ENCODE measurements around the gene CYP4F2. TPM values are rescaled to one million over a fixed set of nuclear protein-coding genes. Genes with fewer than 3 reads are reported as not detected.

CYP4F2 gene
- total and polyA plus RNA-seq, 2 of the 8 experiments (the other 6 are each of a cell fraction or from before 2014, with no cell fraction given) = not detected

GRCh38 chr19:15828121-15828610 lies 69.7 kb downstream of the CYP4F2 start:
- Histone ChIP-seq H3K9me3 (ENCODE audit: insufficient read depth in 2 of 2, low read depth in 1 of 2, low read length in 1 of 2) (peaks cover 61 to 88% of the 10 kb centered on the region in 2 experiments), H2AFZ (ENCODE audit: low read length) (no peak overlapping the region)
- TF ChIP-seq NANOG (IDR thresholded peaks at IDR 0.05; ENCODE audit: insufficient read depth, low read depth, low read length, poor library complexity, severe bottlenecking) (no peak), CBX8 (IDR thresholded peaks at IDR 0.05; ENCODE audit: borderline replicate concordance, low read depth, low read length) (no peak), RAD21 (IDR thresholded peaks at IDR 0.05 in 1 of 2, conservative IDR thresholded peaks at IDR 0.05 in 1 of 2; ENCODE audit: low read depth in 2 of 2, low read length in 2 of 2) (no peak), SRF (IDR thresholded peaks at IDR 0.05; ENCODE audit: low read depth, low read length) (no peak), CREB1 (IDR thresholded peaks at IDR 0.05) (no peak), RBBP5 (IDR thresholded peaks at IDR 0.05; ENCODE audit: borderline replicate concordance, low read depth, low read length) (no peak), RFX5 (IDR thresholded peaks at IDR 0.05; ENCODE audit: borderline replicate concordance, low read depth, low read length) (no peak), TCF12 (IDR thresholded peaks at IDR 0.05; ENCODE audit: low read depth, low read length) (no peak), FOSL1 (IDR thresholded peaks at IDR 0.05; ENCODE audit: insufficient read depth, low read depth, low read length) (no peak), CHD2 (IDR thresholded peaks at IDR 0.05; ENCODE audit: low read length) (no peak), CHD1 (IDR thresholded peaks at IDR 0.05; ENCODE audit: low read depth, low read length) (no peak), POU5F1 (IDR thresholded peaks at IDR 0.05; ENCODE audit: low read depth, low read length) (no peak), TAF1 (IDR thresholded peaks at IDR 0.05; ENCODE audit: low read depth, low read length) (no peak)
- TF ChIP-seq, protein P1, sequence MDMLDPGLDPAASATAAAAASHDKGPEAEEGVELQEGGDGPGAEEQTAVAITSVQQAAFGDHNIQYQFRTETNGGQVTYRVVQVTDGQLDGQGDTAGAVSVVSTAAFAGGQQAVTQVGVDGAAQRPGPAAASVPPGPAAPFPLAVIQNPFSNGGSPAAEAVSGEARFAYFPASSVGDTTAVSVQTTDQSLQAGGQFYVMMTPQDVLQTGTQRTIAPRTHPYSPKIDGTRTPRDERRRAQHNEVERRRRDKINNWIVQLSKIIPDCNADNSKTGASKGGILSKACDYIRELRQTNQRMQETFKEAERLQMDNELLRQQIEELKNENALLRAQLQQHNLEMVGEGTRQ (IDR thresholded peaks at IDR 0.05; ENCODE audit: low read length) = no peak

More at GRCh38 chr19:15828121-15828610, 69.7 kb downstream of the CYP4F2 start:
- no peak overlapping the region for H3K4me3 ChIP-seq (ENCODE audit: extremely low read depth in 1 of 4, insufficient read depth in 2 of 4, low read depth in 3 of 4, low read length in 4 of 4)
- H3K56ac ChIP-seq (replicated peaks; ENCODE audit: insufficient read length, low read depth, low read length) = no peak overlapping the region
- no peak overlapping the region for H3K18ac ChIP-seq (ENCODE audit: extremely low read depth, low read length)
- H2BK5ac ChIP-seq (ENCODE audit: low read depth, low read length) = no peak overlapping the region
- H3K4me2 ChIP-seq (ENCODE audit: insufficient read depth in 1 of 2, low read depth in 2 of 2, low read length in 2 of 2) = no peak overlapping the region
- no peak overlapping the region for H3K14ac ChIP-seq (ENCODE audit: insufficient read length)
- H2BK12ac ChIP-seq (ENCODE audit: low read depth, low read length) = no peak overlapping the region
- H3K4ac ChIP-seq (replicated peaks; ENCODE audit: insufficient read length, low read depth, low read length) = no peak overlapping the region
- no peaks in the 10 kb centered on the region for H4K20me1 ChIP-seq (replicated peaks in 1 of 2; ENCODE audit: control insufficient read depth in 1 of 2, insufficient read depth in 2 of 2, low read length in 2 of 2)
- no peak overlapping the region for H2AK5ac ChIP-seq (ENCODE audit: low read depth, low read length)
- no peaks in the 10 kb centered on the region for H3K23me2 ChIP-seq (ENCODE audit: low read depth, low read length)
- no peak for DNase-seq (ENCODE audit: low read depth in 1 of 2, low spot score in 2 of 2)
- POLR2A ChIA-PET (ENCODE audit: partially characterized antibody) = no interaction called here
- FAIRE-seq = no peak
- no peaks in the 10 kb centered on the region for H3K79me2 ChIP-seq (ENCODE audit: control insufficient read depth in 1 of 2, insufficient read depth in 2 of 2, low read length in 2 of 2)
- 93% methylated on average over 7 of the region's 7 CpGs; no CpG with 5 or more reads in 1 of the 2 experiments for WGBS, 2 experiments (ENCODE audit: extremely low coverage in 1 of 2, insufficient coverage in 1 of 2, insufficient read length in 1 of 2, insufficient replicate concordance in 2 of 2, low coverage in 1 of 2, low lambda C conversion rate in 2 of 2, missing lambda C conversion rate in 1 of 2)
- CTCF ChIA-PET (ENCODE audit: partially characterized antibody) = no interaction called here
- H3K36me3 ChIP-seq (ENCODE audit: control insufficient read depth in 2 of 4, insufficient read depth in 4 of 4, low read length in 3 of 4) = no peaks in the 10 kb centered on the region
- H3K23ac ChIP-seq (ENCODE audit: insufficient read length) = no peak overlapping the region
- no peak overlapping the region for H3K27ac ChIP-seq (ENCODE audit: low read depth, low read length)
- no peak overlapping the region for H2BK15ac ChIP-seq (ENCODE audit: low read length)
- H3K27me3 ChIP-seq (replicated peaks in 1 of 4; ENCODE audit: control insufficient read depth in 3 of 4, extremely low read depth in 1 of 4, insufficient read depth in 3 of 4, low read length in 3 of 4) = no peaks in the 10 kb centered on the region
- no peak overlapping the region for H2BK20ac ChIP-seq (ENCODE audit: low read length)
- H4K8ac ChIP-seq (ENCODE audit: extremely low read depth, insufficient read depth, low read length) = no peak overlapping the region
- H4K91ac ChIP-seq (replicated peaks; ENCODE audit: insufficient read length, low read length) = no peak overlapping the region
- H3K4me1 ChIP-seq (replicated peaks in 1 of 4; ENCODE audit: control insufficient read depth in 3 of 4, insufficient read depth in 4 of 4, low read length in 3 of 4) = no peaks in the 10 kb centered on the region
- H2BK120ac ChIP-seq (replicated peaks; ENCODE audit: low read depth, low read length) = no peak overlapping the region
- H3K9ac ChIP-seq (replicated peaks in 1 of 4; ENCODE audit: extremely low read depth in 1 of 4, low read depth in 3 of 4, low read length in 3 of 4) = no peak overlapping the region
- H4K5ac ChIP-seq (ENCODE audit: insufficient read length, low read depth, low read length) = no peak overlapping the region
- no peaks in the 10 kb centered on the region for H3K79me1 ChIP-seq (ENCODE audit: low read depth, low read length)

Measured in H1 (cell line).